SK-N-SH (cell line): ENCODE data around the gene KDM2A.

Experiments used
- EP300 ChIP-seq, 2 experiments: IDR thresholded peaks; 2 replicates each; pipeline versions ENCODE4 v1.4.0 to v1.6.1; 2012; ENCODE audit warnings: borderline replicate concordance in 1 of 2, low read depth in 1 of 2, low read length in 1 of 2
- FOXM1 ChIP-seq: IDR thresholded peaks from 2 replicates; pipeline ENCODE4 v1.4.0; 2012; ENCODE audit warnings: low read depth, mild to moderate bottlenecking
- GATA2 ChIP-seq: sonication (generic); formaldehyde crosslinking; IDR thresholded peaks from 2 replicates; pipeline ENCODE4 v1.5.0; 2020; ENCODE audit warnings: mild to moderate bottlenecking, missing genetic modification reagents
- JUND ChIP-seq: IDR thresholded peaks from 2 replicates; pipeline ENCODE4 v1.4.0; 2012
- MXI1 ChIP-seq: IDR thresholded peaks from 2 replicates; pipeline ENCODE4 v1.6.1; 2012; ENCODE audit warnings: mild to moderate bottlenecking, low read depth, low read length, improper control_type of control experiment
- NRF1 ChIP-seq: IDR thresholded peaks from 2 replicates; pipeline ENCODE4 v1.6.1; 2012; ENCODE audit warnings: low read depth, mild to moderate bottlenecking, low read length
- SIN3A ChIP-seq: IDR thresholded peaks from 2 replicates; pipeline ENCODE4 v1.6.1; 2012; ENCODE audit warnings: low read depth, mild to moderate bottlenecking, low read length, moderate library complexity, borderline replicate concordance
- TAF1 ChIP-seq: IDR thresholded peaks from 2 replicates; pipeline ENCODE4 v1.6.1; 2012; ENCODE audit warnings: low read depth, mild to moderate bottlenecking, low read length, moderate library complexity, borderline replicate concordance
- TF ChIP-seq, protein P1 (sequence below): fragments of 200-600 bp; sonication (generic); IDR thresholded peaks from 2 replicates; pipeline ENCODE4 v1.6.1; 2017; ENCODE audit warnings: antibody characterized with exemption, mild to moderate bottlenecking, moderate library complexity
- TF ChIP-seq, protein P2 (sequence below): IDR thresholded peaks from 2 replicates; pipeline ENCODE4 v1.6.1; 2012; ENCODE audit warnings: mild to moderate bottlenecking, low read depth, low read length, moderate library complexity
- TF ChIP-seq, protein P3 (sequence below): fragments of 150-350 bp; IDR thresholded peaks from 2 replicates; pipeline ENCODE4 v1.6.1; 2017; ENCODE audit warnings: antibody characterized with exemption, low read length, low read depth, borderline replicate concordance
- TF ChIP-seq, protein P4 (sequence below): fragments of 150-350 bp; IDR thresholded peaks from 2 replicates; pipeline ENCODE4 v1.6.1; 2016; ENCODE audit warnings: mild to moderate bottlenecking, low read depth, low read length

DNA sequence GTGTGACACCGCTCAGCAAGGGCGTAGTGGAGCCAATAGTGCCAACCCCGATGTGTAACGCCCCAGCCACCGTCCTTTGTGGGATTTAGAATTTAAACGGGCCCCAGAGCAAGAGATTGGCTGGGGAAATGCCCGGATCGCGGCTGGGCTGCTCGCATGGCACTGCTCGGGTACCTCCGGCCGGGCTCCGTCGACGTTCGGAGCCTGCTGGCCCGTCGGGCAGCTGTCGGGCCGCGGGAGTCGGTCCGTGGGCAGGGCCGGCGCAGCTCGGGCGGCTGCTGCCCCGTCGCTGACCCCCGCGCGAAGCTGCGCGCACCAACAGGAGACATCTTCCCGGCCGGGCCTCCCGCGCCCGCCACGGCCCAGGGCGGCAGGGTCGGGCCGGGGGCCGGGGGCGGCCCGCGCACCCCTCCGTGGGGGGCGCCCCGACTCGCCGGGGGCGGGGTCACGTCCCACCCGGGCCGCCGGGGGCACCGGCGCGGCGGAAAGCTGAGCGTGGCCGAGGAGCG lies 1.3 kb upstream of the KDM2A start:
- TF ChIP-seq, protein P1, sequence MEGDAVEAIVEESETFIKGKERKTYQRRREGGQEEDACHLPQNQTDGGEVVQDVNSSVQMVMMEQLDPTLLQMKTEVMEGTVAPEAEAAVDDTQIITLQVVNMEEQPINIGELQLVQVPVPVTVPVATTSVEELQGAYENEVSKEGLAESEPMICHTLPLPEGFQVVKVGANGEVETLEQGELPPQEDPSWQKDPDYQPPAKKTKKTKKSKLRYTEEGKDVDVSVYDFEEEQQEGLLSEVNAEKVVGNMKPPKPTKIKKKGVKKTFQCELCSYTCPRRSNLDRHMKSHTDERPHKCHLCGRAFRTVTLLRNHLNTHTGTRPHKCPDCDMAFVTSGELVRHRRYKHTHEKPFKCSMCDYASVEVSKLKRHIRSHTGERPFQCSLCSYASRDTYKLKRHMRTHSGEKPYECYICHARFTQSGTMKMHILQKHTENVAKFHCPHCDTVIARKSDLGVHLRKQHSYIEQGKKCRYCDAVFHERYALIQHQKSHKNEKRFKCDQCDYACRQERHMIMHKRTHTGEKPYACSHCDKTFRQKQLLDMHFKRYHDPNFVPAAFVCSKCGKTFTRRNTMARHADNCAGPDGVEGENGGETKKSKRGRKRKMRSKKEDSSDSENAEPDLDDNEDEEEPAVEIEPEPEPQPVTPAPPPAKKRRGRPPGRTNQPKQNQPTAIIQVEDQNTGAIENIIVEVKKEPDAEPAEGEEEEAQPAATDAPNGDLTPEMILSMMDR: no peak
- TF ChIP-seq MXI1: no peak
- no peak for TF ChIP-seq TAF1
- TF ChIP-seq JUND: no peak
- TF ChIP-seq, protein P2, sequence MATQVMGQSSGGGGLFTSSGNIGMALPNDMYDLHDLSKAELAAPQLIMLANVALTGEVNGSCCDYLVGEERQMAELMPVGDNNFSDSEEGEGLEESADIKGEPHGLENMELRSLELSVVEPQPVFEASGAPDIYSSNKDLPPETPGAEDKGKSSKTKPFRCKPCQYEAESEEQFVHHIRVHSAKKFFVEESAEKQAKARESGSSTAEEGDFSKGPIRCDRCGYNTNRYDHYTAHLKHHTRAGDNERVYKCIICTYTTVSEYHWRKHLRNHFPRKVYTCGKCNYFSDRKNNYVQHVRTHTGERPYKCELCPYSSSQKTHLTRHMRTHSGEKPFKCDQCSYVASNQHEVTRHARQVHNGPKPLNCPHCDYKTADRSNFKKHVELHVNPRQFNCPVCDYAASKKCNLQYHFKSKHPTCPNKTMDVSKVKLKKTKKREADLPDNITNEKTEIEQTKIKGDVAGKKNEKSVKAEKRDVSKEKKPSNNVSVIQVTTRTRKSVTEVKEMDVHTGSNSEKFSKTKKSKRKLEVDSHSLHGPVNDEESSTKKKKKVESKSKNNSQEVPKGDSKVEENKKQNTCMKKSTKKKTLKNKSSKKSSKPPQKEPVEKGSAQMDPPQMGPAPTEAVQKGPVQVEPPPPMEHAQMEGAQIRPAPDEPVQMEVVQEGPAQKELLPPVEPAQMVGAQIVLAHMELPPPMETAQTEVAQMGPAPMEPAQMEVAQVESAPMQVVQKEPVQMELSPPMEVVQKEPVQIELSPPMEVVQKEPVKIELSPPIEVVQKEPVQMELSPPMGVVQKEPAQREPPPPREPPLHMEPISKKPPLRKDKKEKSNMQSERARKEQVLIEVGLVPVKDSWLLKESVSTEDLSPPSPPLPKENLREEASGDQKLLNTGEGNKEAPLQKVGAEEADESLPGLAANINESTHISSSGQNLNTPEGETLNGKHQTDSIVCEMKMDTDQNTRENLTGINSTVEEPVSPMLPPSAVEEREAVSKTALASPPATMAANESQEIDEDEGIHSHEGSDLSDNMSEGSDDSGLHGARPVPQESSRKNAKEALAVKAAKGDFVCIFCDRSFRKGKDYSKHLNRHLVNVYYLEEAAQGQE: no peak
- TF ChIP-seq EP300 (IDR thresholded peaks at IDR 0.05; ENCODE audit: borderline replicate concordance in 1 of 2, low read depth in 1 of 2, low read length in 1 of 2): no peak
- TF ChIP-seq FOXM1: no peak
- TF ChIP-seq NRF1: no peak
- TF ChIP-seq SIN3A: no peak
- TF ChIP-seq, protein P3, sequence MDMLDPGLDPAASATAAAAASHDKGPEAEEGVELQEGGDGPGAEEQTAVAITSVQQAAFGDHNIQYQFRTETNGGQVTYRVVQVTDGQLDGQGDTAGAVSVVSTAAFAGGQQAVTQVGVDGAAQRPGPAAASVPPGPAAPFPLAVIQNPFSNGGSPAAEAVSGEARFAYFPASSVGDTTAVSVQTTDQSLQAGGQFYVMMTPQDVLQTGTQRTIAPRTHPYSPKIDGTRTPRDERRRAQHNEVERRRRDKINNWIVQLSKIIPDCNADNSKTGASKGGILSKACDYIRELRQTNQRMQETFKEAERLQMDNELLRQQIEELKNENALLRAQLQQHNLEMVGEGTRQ: no peak
- TF ChIP-seq GATA2 (CRISPR knock-in tag): no peak
- TF ChIP-seq, protein P4, sequence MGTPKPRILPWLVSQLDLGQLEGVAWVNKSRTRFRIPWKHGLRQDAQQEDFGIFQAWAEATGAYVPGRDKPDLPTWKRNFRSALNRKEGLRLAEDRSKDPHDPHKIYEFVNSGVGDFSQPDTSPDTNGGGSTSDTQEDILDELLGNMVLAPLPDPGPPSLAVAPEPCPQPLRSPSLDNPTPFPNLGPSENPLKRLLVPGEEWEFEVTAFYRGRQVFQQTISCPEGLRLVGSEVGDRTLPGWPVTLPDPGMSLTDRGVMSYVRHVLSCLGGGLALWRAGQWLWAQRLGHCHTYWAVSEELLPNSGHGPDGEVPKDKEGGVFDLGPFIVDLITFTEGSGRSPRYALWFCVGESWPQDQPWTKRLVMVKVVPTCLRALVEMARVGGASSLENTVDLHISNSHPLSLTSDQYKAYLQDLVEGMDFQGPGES: no peak
